Vagina (tissue), 2 donors: ENCODE results near the gene CPN2.

Source experiments
- POLR2A ChIP-seq, 2 donors: fragments of 450-650 bp; IDR thresholded peaks; one replicate each; pipeline ENCODE4 v1.6.1; 2017; ENCODE audit warnings: antibody characterized with exemption in 2 of 2, mild to moderate bottlenecking in 2 of 2, moderate library complexity in 2 of 2
- TF ChIP-seq, protein P1 (sequence below), 3 experiments: fragments of 450-650 bp in 2 of 3; fragments of 200-600 bp in 1 of 3; sonication (generic) in 1 of 3; IDR thresholded peaks; one replicate each; pipeline ENCODE4 v1.5.1; 2017 to 2019; ENCODE audit warnings: antibody characterized with exemption in 3 of 3, mild to moderate bottlenecking in 2 of 3, moderate library complexity in 2 of 3

DNA sequence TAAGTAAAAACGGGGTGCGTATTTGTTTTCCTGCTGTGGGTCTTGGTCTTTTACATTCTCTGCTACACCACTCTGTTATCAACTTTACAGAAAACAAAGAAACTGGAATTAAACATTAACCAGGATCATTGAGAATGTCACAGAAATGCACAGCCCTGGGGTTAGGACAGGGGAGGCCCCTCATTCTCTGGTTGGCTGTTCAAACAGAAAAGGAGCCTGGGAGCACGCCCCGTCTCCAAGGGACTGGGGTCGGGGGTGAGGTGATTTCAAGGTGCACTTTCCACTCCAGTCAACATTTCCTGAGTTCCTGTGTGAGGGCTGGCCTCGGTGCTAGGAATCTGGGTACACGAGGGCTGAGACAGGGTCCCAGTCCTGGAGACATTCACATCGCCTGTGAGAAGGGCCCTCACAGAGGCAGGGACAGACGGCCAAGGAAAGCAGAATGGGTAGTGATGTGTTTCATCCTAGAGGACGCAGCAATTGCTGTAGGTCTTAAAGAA is 30.3 kb downstream of the CPN2 start:
- no peak for TF ChIP-seq POLR2A (IDR thresholded peaks at IDR 0.05)
- TF ChIP-seq, protein P1, sequence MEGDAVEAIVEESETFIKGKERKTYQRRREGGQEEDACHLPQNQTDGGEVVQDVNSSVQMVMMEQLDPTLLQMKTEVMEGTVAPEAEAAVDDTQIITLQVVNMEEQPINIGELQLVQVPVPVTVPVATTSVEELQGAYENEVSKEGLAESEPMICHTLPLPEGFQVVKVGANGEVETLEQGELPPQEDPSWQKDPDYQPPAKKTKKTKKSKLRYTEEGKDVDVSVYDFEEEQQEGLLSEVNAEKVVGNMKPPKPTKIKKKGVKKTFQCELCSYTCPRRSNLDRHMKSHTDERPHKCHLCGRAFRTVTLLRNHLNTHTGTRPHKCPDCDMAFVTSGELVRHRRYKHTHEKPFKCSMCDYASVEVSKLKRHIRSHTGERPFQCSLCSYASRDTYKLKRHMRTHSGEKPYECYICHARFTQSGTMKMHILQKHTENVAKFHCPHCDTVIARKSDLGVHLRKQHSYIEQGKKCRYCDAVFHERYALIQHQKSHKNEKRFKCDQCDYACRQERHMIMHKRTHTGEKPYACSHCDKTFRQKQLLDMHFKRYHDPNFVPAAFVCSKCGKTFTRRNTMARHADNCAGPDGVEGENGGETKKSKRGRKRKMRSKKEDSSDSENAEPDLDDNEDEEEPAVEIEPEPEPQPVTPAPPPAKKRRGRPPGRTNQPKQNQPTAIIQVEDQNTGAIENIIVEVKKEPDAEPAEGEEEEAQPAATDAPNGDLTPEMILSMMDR (IDR thresholded peaks at IDR 0.05), result no peak
